GM12878 (cell line): ENCODE measurements around the gene INPP5D. TPM values are rescaled to one million over a fixed set of nuclear protein-coding genes. Genes with fewer than 3 reads are reported as not detected.

ENCODE experiments used
- ASH2L ChIP-seq: fragments of 300-600, 200-600 bp; sonication (generic); IDR thresholded peaks from 2 replicates; pipeline ENCODE4 v1.6.1; 2017; ENCODE audit warnings: low read depth, mild to moderate bottlenecking, borderline replicate concordance
- BMI1 ChIP-seq: fragments of 450-650 bp; IDR thresholded peaks from 2 replicates; pipeline ENCODE4 v1.6.1; 2016; ENCODE audit warnings: mild to moderate bottlenecking, moderate library complexity, borderline replicate concordance
- CBFB ChIP-seq: IDR thresholded peaks from 2 replicates; pipeline ENCODE4 v1.6.1; 2016; ENCODE audit warnings: antibody characterized with exemption, low read depth
- CHD2 ChIP-seq: IDR thresholded peaks from 2 replicates; pipeline ENCODE4 v1.6.1; 2011; ENCODE audit warnings: low read depth, low read length, improper control_type of control experiment, borderline replicate concordance
- EGR1 ChIP-seq, 2 experiments: IDR thresholded peaks; 1 replicate in 1 of 2; 2 replicates in 1 of 2; pipeline ENCODE4 v1.6.1; 2011 to 2012; ENCODE audit warnings: low read depth in 2 of 2, low read length in 2 of 2, borderline replicate concordance in 1 of 2, mild to moderate bottlenecking in 1 of 2, moderate library complexity in 1 of 2
- ETV6 ChIP-seq, 2 experiments: fragments of 450-650 bp in 1 of 2; IDR thresholded peaks in 1 of 2; conservative IDR thresholded peaks in 1 of 2; 2 replicates each; pipeline ENCODE4 v1.6.1; 2014; ENCODE audit warnings: antibody characterized with exemption in 1 of 2, borderline replicate concordance in 1 of 2, low read depth in 1 of 2, mild to moderate bottlenecking in 1 of 2, moderate library complexity in 1 of 2
- JUND ChIP-seq: IDR thresholded peaks from 2 replicates; pipeline ENCODE4 v1.6.1; 2012; ENCODE audit warnings: low read depth, mild to moderate bottlenecking, low read length, improper control_type of control experiment, moderate library complexity
- MYB ChIP-seq: fragments of 150-350 bp; IDR thresholded peaks from 2 replicates; pipeline ENCODE4 v1.6.1; 2014; ENCODE audit warnings: mild to moderate bottlenecking, low read depth, low read length, borderline replicate concordance
- NR2C2 ChIP-seq: IDR thresholded peaks from 2 replicates; pipeline ENCODE4 v1.6.1; 2011; ENCODE audit warnings: borderline replicate concordance, low read depth; ENCODE audit not compliant: control insufficient read depth, insufficient read length
- POLR2A ChIP-seq: IDR thresholded peaks from 2 replicates; pipeline ENCODE4 v1.6.1; 2011; ENCODE audit warnings: low read depth, mild to moderate bottlenecking, low read length
- SMC3 ChIP-seq: IDR thresholded peaks from 2 replicates; pipeline ENCODE4 v1.6.1; 2011; ENCODE audit warnings: low read length, improper control_type of control experiment, borderline replicate concordance
- YBX1 ChIP-seq: fragments of 450-650 bp; IDR thresholded peaks from 2 replicates; pipeline ENCODE4 v1.6.1; 2016; ENCODE audit warnings: antibody characterized with exemption
- ZNF207 ChIP-seq: fragments of 450-650 bp; IDR thresholded peaks from 2 replicates; pipeline ENCODE4 v1.6.1; 2014; ENCODE audit warnings: antibody characterized with exemption, mild to moderate bottlenecking, borderline replicate concordance
- ZNF24 ChIP-seq: fragments of 450-650 bp; IDR thresholded peaks from 2 replicates; pipeline ENCODE4 v1.6.1; 2017; ENCODE audit warnings: antibody characterized with exemption, mild to moderate bottlenecking
- polyA plus RNA-seq, 11 experiments: library from polyadenylated mRNA; depleted of rRNA in 4 of 11; unstranded in 6 of 11; stranded (reverse) in 5 of 11; fragments of >200 nt; fragmentation: Nextera tagmentation in 4 of 11; fragmentation: Illumina TruSeq in 1 of 11; extraction: Ambion mirVana in 4 of 11; extraction: Trizol in 1 of 11; gene quantifications; 1 replicate in 1 of 11; 2 replicates in 10 of 11; pipeline versions ENCODE4 v1.2.1 to v1.2.3, GENCODE V29; 2011 to 2016; ENCODE audit warnings: inconsistent platforms in 2 of 11, missing spikeins in 2 of 11, low read depth in 1 of 11
- total RNA-seq, 4 experiments: library from RNA; depleted of rRNA in 3 of 4; stranded (reverse); fragments of >200 nt in 3 of 4; fragmentation: Illumina TruSeq in 1 of 4; extraction: Trizol in 1 of 4; gene quantifications; 2 replicates each; pipeline versions ENCODE4 v1.2.1 to v1.2.3, GENCODE V29; 2013 to 2021
- TF ChIP-seq, protein P1 (sequence below): fragments of 450-650 bp; IDR thresholded peaks from 2 replicates; pipeline ENCODE4 v1.6.1; 2017; ENCODE audit warnings: antibody characterized with exemption, mild to moderate bottlenecking, moderate library complexity
- TF ChIP-seq, protein P2 (sequence below): IDR thresholded peaks from 2 replicates; pipeline ENCODE4 v1.6.1; 2011; ENCODE audit warnings: borderline replicate concordance, low read depth, mild to moderate bottlenecking, moderate library complexity, mixed read lengths, low read length; ENCODE audit not compliant: insufficient read depth; ENCODE audit errors: extremely low read length
- TF ChIP-seq, protein P3 (sequence below): IDR thresholded peaks from 2 replicates; pipeline ENCODE4 v1.6.1; 2011; ENCODE audit warnings: low read depth, low read length, improper control_type of control experiment, borderline replicate concordance
- TF ChIP-seq, protein P4 (sequence below): fragments of 450-650 bp; formaldehyde crosslinking; IDR thresholded peaks from 2 replicates; pipeline ENCODE4 v1.4.0; 2022; ENCODE audit warnings: mild to moderate bottlenecking, moderate library complexity

Gene INPP5D
- total and polyA plus RNA-seq, 10 of the 15 experiments (the other 5 are each of a cell fraction or from before 2014, with no cell fraction given) = 11.8 to 139 (median 88.8) TPM

DNA sequence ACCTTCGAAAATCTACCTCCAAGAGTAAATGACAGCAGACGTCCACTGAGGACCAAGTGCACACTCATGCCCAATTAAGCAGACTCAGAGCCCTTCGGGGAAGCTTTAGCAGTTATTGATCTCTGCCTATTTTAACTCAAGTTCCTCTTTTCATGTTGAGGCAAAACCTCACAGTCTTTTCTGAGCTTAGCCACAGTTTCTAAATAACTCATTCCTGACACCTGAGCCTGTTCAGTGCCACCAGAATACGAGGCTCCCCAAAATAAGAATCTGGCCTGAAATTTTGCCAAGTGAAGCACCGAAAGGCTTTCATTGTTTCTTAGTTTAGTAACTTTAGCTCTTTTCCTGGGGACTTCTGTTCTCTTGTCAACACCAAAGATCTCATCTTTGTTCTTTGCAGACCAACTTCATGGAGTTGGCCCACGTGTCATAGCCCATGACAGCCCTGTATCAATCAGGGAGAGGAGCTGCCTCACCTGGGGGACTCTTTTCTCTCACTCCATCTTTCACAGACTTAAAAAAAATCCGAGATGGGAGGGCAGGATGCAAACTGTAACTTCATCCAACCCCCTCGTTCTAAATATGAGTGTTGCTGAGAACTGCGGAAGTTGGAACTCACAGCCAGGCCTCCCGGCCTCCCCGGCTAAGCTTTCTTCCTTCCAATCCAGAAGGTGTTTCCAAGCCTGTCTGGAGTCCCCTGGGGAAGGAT, 22.2 kb downstream of the INPP5D start (continued):
- TF ChIP-seq, protein P1, sequence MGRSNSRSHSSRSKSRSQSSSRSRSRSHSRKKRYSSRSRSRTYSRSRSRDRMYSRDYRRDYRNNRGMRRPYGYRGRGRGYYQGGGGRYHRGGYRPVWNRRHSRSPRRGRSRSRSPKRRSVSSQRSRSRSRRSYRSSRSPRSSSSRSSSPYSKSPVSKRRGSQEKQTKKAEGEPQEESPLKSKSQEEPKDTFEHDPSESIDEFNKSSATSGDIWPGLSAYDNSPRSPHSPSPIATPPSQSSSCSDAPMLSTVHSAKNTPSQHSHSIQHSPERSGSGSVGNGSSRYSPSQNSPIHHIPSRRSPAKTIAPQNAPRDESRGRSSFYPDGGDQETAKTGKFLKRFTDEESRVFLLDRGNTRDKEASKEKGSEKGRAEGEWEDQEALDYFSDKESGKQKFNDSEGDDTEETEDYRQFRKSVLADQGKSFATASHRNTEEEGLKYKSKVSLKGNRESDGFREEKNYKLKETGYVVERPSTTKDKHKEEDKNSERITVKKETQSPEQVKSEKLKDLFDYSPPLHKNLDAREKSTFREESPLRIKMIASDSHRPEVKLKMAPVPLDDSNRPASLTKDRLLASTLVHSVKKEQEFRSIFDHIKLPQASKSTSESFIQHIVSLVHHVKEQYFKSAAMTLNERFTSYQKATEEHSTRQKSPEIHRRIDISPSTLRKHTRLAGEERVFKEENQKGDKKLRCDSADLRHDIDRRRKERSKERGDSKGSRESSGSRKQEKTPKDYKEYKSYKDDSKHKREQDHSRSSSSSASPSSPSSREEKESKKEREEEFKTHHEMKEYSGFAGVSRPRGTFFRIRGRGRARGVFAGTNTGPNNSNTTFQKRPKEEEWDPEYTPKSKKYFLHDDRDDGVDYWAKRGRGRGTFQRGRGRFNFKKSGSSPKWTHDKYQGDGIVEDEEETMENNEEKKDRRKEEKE = no peak
- TF ChIP-seq, protein P2, sequence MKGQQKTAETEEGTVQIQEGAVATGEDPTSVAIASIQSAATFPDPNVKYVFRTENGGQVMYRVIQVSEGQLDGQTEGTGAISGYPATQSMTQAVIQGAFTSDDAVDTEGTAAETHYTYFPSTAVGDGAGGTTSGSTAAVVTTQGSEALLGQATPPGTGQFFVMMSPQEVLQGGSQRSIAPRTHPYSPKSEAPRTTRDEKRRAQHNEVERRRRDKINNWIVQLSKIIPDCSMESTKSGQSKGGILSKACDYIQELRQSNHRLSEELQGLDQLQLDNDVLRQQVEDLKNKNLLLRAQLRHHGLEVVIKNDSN = no peak
- TF ChIP-seq, protein P3, sequence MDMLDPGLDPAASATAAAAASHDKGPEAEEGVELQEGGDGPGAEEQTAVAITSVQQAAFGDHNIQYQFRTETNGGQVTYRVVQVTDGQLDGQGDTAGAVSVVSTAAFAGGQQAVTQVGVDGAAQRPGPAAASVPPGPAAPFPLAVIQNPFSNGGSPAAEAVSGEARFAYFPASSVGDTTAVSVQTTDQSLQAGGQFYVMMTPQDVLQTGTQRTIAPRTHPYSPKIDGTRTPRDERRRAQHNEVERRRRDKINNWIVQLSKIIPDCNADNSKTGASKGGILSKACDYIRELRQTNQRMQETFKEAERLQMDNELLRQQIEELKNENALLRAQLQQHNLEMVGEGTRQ = no peak; the same call in 1 of the 2 replicates
- TF ChIP-seq CBFB (peak; percentile 88), MYB (peak; percentile 73), BMI1 (peak; percentile 84; the same call in 1 of the 2 replicates), ZNF24 (peak; percentile 87), POLR2A (peak; percentile 50; the same call in 1 of the 2 replicates), SMC3 (peak; percentile 34; the same call in 1 of the 2 replicates), YBX1 (no peak), ETV6 (conservative IDR thresholded peaks at IDR 0.05 in 1 of 2, IDR thresholded peaks at IDR 0.05 in 1 of 2; ENCODE audit: borderline replicate concordance in 1 of 2, low read depth in 1 of 2) (peak in 1 of 2 experiments; percentile 82; a peak in 1 of 4 replicates), CHD2 (peak; percentile 68), ZNF207 (0 out of 2 replicates have a peak, but pooled peaks have one; percentile 53), ASH2L (peak; percentile 88; the same call in 1 of the 2 replicates), JUND (peak; percentile 91; the same call in 1 of the 2 replicates), EGR1 (IDR thresholded peaks at IDR 0.05; ENCODE audit: borderline replicate concordance in 1 of 2, low read depth in 2 of 2, low read length in 2 of 2) (peak in 1 of 2 experiments; percentile 34; a peak in 1 of 3 replicates), NR2C2 (no peak)
- TF ChIP-seq, protein P4, sequence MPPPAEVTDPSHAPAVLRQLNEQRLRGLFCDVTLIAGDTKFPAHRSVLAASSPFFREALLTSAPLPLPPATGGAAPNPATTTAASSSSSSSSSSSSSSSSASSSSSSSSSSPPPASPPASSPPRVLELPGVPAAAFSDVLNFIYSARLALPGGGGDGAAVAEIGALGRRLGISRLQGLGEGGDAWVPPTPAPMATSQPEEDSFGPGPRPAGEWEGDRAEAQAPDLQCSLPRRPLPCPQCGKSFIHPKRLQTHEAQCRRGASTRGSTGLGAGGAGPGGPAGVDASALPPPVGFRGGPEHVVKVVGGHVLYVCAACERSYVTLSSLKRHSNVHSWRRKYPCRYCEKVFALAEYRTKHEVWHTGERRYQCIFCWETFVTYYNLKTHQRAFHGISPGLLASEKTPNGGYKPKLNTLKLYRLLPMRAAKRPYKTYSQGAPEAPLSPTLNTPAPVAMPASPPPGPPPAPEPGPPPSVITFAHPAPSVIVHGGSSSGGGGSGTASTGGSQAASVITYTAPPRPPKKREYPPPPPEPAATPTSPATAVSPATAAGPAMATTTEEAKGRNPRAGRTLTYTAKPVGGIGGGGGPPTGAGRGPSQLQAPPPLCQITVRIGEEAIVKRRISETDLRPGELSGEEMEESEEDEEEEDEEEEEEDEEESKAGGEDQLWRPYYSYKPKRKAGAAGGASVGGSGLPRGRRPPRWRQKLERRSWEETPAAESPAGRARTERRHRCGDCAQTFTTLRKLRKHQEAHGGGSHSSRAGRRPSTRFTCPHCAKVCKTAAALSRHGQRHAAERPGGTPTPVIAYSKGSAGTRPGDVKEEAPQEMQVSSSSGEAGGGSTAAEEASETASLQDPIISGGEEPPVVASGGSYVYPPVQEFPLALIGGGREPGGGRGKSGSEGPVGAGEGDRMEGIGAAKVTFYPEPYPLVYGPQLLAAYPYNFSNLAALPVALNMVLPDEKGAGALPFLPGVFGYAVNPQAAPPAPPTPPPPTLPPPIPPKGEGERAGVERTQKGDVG = no peak
